ENCODE data around the gene VWA7.
"Not testable (repeated sequence)": the region's sequence is repeated elsewhere in the genome, so short reads cannot be mapped to it uniquely, and the experiment has no call there.

The VWA7 gene

DNA sequence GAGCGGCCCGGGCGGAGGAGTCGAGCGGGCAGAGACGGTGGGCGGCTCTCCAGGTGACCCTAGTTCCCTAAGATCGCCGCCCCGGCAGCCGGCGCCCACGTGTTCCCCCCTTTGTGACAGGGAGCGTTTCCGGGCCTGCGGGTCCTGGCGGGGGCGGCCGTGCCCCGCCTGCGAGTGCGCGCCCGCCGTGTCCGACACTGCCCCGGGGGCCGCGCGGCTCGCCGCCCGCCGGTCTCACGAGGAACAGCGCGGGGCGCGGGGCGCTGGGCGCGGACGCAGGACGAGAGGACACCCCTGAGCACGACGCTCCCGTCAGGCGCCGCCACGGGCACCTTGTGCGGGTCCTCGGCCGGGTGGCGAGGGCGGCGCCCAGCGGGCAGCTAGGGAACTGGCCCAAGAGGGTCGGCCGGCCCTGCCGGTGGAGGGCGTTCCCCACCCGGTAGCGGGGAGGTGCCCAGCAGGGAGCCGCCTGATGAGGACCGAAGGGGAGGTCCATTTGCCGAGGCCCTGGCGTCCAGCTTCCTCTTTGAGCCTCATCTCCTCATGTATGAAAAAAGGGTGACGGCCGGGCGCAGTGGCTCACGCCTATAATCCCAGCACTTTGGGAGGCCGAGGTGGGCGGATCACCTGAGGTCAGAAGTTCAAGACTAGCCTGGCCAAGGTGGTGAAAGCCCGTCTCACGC lies 18.6 kb upstream of the VWA7 start, which contains the start of gene VARS1:
Gene VARS1, minus strand, starts transcription at position 137 of the 683 bp plus-strand sequence. CDS start 535 bp downstream, outside the sequence.
- DNase-seq (ENCODE audit: extremely low spot score), result peak; percentile 97
- TF ChIP-seq, protein P1, sequence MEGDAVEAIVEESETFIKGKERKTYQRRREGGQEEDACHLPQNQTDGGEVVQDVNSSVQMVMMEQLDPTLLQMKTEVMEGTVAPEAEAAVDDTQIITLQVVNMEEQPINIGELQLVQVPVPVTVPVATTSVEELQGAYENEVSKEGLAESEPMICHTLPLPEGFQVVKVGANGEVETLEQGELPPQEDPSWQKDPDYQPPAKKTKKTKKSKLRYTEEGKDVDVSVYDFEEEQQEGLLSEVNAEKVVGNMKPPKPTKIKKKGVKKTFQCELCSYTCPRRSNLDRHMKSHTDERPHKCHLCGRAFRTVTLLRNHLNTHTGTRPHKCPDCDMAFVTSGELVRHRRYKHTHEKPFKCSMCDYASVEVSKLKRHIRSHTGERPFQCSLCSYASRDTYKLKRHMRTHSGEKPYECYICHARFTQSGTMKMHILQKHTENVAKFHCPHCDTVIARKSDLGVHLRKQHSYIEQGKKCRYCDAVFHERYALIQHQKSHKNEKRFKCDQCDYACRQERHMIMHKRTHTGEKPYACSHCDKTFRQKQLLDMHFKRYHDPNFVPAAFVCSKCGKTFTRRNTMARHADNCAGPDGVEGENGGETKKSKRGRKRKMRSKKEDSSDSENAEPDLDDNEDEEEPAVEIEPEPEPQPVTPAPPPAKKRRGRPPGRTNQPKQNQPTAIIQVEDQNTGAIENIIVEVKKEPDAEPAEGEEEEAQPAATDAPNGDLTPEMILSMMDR (IDR thresholded peaks at IDR 0.05; ENCODE audit: control extremely low read depth, extremely low read depth, low read depth, missing control alignments), result peak; percentile 86
- POLR2A ChIA-PET, result interaction anchor here (0.6 to 1.9 kb wide), 9 partner anchors 11 to 1592 kb away, joined by 3 to 14 read pairs (median 5); partner anchors contain the start of genes HSPA1A, HSPA1B, HSPA1L and LSM2

GRCh38 chr6:31794866-31795615 lies 17.9 kb upstream of the VWA7 start:
- TF ChIP-seq, protein P1 (IDR thresholded peaks at IDR 0.05; ENCODE audit: control extremely low read depth, extremely low read depth, low read depth, missing control alignments), result no peak
- ChIA-PET POLR2A (interaction anchor here (0.7 to 1.9 kb wide), 5 partner anchors 11 to 32 kb away, joined by 3 to 14 read pairs (median 4); partner anchors contain the start of genes HSPA1B and LSM2), CTCF (interaction anchor here (0.6 to 2.7 kb wide), 16 partner anchors 9 to 254 kb away, joined by 3 to 37 read pairs (median 4); partner anchors contain the start of genes DDX39B and LSM2)
- peak; percentile 57 for DNase-seq (ENCODE audit: extremely low spot score)

More for the DNA sequence above, 18.6 kb upstream of the VWA7 start, which contains the start of gene VARS1:
- CTCF ChIA-PET, result interaction anchor here (0.7 to 2.7 kb wide), 25 partner anchors 9 to 254 kb away, joined by 3 to 37 read pairs (median 3); partner anchors contain the start of genes ABHD16A, CLIC1, DDX39B and GPANK1

DNA sequence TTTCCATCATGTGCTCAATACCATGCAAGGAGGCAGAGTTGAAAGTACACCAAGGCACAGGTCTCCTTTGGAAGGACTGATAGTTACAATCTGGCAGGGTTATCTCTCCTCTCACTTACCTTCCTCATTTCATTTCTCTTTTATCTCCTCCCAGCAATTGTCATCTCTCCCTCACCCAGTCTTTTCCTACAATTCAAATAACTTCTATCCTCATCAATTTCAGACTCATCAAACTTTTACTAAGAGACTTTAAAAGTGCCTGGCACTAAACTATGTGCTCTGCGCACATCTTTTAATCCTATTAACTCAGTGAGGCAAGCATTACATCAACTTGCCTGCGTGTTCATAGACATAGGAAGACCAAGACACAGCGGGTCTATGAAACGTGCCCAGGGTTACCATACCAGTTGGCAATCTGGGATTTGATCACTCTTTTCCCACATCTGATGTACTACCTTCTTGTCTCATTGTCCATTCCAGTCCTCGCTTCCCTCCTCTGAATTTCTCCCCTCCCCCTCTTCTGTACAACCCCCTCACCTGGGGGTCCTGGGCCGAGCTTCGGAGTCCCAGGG lies 17.3 kb upstream of the VWA7 start:
- ChIA-PET POLR2A (interaction anchor here (0.9 to 1.4 kb wide), 2 partner anchors 12 to 33 kb away, joined by 3 to 4 read pairs; partner anchors contain the start of genes HSPA1B and LSM2), CTCF (interaction anchor here (0.6 to 2.7 kb wide), 7 partner anchors 8 to 253 kb away, joined by 3 to 37 read pairs (median 3); partner anchors contain the start of genes DDX39B and LSM2)
- TF ChIP-seq, protein P1 (IDR thresholded peaks at IDR 0.05; ENCODE audit: control extremely low read depth, extremely low read depth, low read depth, missing control alignments), result no peak
- DNase-seq (ENCODE audit: extremely low spot score), result peak; percentile 27

DNA sequence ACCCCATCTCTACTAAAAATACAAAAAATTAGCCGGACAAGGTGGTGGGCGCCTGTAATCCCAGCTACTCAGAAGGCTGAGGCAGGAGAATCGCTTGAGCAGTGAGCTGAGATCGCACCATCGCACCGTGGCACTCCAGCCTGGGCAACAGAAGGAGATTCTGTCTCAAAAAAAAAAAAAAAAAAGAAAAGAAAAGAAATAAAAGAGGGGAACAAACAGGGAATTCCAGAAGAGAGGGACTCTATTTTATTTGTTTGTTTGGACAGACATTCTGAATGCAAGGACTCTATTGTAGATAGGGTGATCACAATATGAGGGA lies 16.8 kb upstream of the VWA7 start:
- ChIA-PET POLR2A (interaction anchor here (1.4 kb wide), 1 partner anchor 34 kb away, joined by 4 read pairs; the partner anchor contains the start of gene HSPA1B), CTCF (interaction anchor here (1.2 to 2.7 kb wide), 3 partner anchors 9 to 64 kb away, joined by 4 to 13 read pairs (median 4); partner anchors contain the start of gene DDAH2)
- not testable (repeated sequence) for DNase-seq (ENCODE audit: extremely low spot score)

DNA sequence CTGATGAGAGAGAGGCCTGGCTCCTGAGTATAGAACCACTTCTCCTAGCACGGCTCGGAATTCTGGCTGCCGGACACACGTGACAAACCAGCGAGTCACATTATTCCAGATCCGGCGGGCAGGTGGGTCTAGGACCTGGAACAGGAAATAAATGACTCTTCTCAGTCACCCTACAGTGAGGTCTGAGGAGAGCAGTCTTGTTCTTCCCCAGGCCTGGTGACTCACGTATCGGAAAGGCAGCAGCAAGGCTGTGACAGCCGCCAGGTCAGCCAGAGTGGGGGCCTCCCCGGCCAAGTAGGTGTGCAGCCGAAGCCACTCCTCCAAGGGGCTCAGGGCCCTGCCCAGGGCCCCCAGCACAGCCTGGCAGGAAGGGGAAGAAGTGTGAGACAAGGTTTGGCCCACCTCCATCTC lies 15.6 kb upstream of the VWA7 start:
- POLR2A ChIA-PET, result no interaction called here
- DNase-seq (ENCODE audit: extremely low spot score), result peak; percentile 20
- CTCF ChIA-PET, result interaction anchor here (0.7 to 1.9 kb wide), 3 partner anchors 14 to 63 kb away, joined by 3 to 10 read pairs (median 4); partner anchors contain the start of genes DDAH2, LSM2 and MSH5

DNA sequence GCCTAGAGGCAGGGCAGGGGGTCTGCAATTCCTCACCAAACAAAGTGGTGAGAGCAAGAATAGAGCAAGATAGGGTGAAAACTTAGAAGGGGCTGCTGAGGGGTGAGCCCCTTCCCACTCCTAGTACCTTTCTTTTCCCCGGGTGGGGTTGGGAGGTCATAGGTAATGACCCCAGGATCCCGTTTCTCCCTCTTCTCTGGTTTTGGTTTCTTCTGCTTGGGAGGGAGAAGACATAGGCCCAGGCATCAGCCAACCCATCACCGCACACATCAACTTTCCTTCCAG lies 14.9 kb upstream of the VWA7 start:
- CTCF ChIA-PET, result interaction anchor here (0.7 to 1.9 kb wide), 7 partner anchors 15 to 108 kb away, joined by 3 to 10 read pairs (median 4); partner anchors contain the start of genes LSM2 and MSH5
- TF ChIP-seq, protein P1 (IDR thresholded peaks at IDR 0.05; ENCODE audit: control extremely low read depth, extremely low read depth, low read depth, missing control alignments), result no peak

More for the DNA sequence above, 15.6 kb upstream of the VWA7 start:
- TF ChIP-seq, protein P1 (IDR thresholded peaks at IDR 0.05; ENCODE audit: control extremely low read depth, extremely low read depth, low read depth, missing control alignments), result no peak

More for the DNA sequence above, 14.9 kb upstream of the VWA7 start:
- POLR2A ChIA-PET, result interaction anchor here (1.2 kb wide), 1 partner anchor 15 kb away, joined by 3 read pairs; the partner anchor contains the start of gene LSM2
- DNase-seq (ENCODE audit: extremely low spot score), result no peak

Measured in GM10248 (cell line).